Tibial nerve (tissue), 4 donors: ENCODE data around the gene CLCN7.

Source experiments
- EP300 ChIP-seq, 2 donors: sonication (generic); formaldehyde crosslinking; IDR thresholded peaks; one replicate each; pipeline ENCODE4 v1.6.1; 2017; ENCODE audit warnings: antibody characterized with exemption in 2 of 2, mild to moderate bottlenecking in 1 of 2
- POLR2A ChIP-seq, 2 donors: fragments of 450-650 bp; IDR thresholded peaks; one replicate each; pipeline ENCODE4 v1.6.1; 2017; ENCODE audit warnings: antibody characterized with exemption in 2 of 2, mild to moderate bottlenecking in 2 of 2, moderate library complexity in 2 of 2
- TF ChIP-seq, protein P1 (sequence below), 5 experiments: fragments of 200-600 bp in 3 of 5; fragments of 450-650 bp in 2 of 5; sonication (generic) in 3 of 5; IDR thresholded peaks; one replicate each; pipeline ENCODE4 v1.5.1; 2016 to 2019; ENCODE audit warnings: antibody characterized with exemption in 5 of 5, mild to moderate bottlenecking in 3 of 5, moderate library complexity in 2 of 5

DNA sequence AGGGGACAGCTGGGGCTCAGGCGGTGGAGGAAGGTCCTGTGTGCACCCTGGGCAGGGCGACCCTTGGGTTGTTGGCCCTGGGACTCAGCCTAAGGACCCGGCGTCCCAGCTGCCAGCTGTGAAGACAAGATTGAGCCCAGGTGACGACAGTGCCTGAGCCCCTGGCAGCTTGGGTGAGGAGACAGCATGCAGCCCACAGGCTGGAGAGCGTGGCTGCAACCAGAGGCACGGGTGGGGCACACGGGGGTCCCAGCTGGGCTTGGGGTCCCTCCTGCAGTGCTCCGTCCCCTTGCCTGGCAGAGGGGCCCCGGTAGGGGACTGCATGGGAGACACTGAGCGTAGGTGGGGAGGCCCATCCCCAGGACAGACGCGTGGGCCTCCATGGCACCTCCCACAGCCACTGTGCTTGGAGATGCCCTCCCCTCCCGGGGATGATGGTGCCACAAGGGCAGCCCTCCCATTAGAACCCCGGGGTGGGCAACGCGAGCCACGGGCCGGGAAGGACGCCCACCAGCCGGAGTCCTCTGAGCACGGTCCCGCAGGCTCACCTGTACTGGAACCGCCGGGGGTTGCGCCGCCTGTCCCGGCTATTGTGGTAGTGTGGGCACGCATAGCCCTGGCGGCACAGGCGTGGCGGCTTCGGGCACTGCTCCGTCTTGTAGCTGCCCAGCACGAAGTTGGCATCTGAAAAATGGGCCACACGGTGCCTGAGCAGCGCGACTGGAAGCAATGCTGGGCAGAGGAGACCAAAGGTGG, 75.8 kb downstream of the CLCN7 start:
- no peak for TF ChIP-seq POLR2A (IDR thresholded peaks at IDR 0.05)
- TF ChIP-seq, protein P1, sequence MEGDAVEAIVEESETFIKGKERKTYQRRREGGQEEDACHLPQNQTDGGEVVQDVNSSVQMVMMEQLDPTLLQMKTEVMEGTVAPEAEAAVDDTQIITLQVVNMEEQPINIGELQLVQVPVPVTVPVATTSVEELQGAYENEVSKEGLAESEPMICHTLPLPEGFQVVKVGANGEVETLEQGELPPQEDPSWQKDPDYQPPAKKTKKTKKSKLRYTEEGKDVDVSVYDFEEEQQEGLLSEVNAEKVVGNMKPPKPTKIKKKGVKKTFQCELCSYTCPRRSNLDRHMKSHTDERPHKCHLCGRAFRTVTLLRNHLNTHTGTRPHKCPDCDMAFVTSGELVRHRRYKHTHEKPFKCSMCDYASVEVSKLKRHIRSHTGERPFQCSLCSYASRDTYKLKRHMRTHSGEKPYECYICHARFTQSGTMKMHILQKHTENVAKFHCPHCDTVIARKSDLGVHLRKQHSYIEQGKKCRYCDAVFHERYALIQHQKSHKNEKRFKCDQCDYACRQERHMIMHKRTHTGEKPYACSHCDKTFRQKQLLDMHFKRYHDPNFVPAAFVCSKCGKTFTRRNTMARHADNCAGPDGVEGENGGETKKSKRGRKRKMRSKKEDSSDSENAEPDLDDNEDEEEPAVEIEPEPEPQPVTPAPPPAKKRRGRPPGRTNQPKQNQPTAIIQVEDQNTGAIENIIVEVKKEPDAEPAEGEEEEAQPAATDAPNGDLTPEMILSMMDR (IDR thresholded peaks at IDR 0.05) = no peak
- no peak for TF ChIP-seq EP300 (IDR thresholded peaks at IDR 0.05)
